Neural progenitor cell (in vitro differentiated cells): ENCODE results near the gene CYP4A11.
"Not testable (repeated sequence)": the region's sequence is repeated elsewhere in the genome, so short reads cannot be mapped to it uniquely, and the experiment has no call there.

Experiments
- CTCF ChIP-seq: fragments of 200-600 bp; sonication (generic); IDR thresholded peaks from 2 replicates; pipeline ENCODE4 v1.5.1; 2017; ENCODE audit warnings: antibody characterized with exemption, mild to moderate bottlenecking
- EZH2 ChIP-seq: fragments of 200-600 bp; sonication (generic); IDR thresholded peaks from 2 replicates; pipeline ENCODE4 v1.6.1; 2017; ENCODE audit warnings: antibody characterized with exemption, mild to moderate bottlenecking, moderate library complexity
- EZH2phosphoT487 ChIP-seq: fragments of 200-600 bp; sonication (generic); IDR thresholded peaks from 2 replicates; pipeline ENCODE4 v1.6.1; 2017; ENCODE audit warnings: antibody characterized with exemption

GRCh38 chr1:46955116-46955515 is 13.8 kb upstream of the CYP4A11 start:
- TF ChIP-seq EZH2, CTCF, EZH2phosphoT487: not testable (repeated sequence)
